Adrenal gland (tissue), 12 donors: Measurements from ENCODE around the gene NAALADL2. TPM values are rescaled to one million over a fixed set of nuclear protein-coding genes. Genes with fewer than 3 reads are reported as not detected.
"Not testable (repeated sequence)": the region's sequence is repeated elsewhere in the genome, so short reads cannot be mapped to it uniquely, and the experiment has no call there.

Experiments
- DNase-seq, 7 donors: peaks; one replicate each; pipeline ENCODE4 v3.0.0-alpha.2; 2019 to 2020
- H3K27ac ChIP-seq, 5 donors: fragments of 200-600 bp; sonication (generic) in 4 of 5; 1 replicate in 3 of 5; 2 replicates in 2 of 5; pipeline versions ENCODE4 v1.5.1 to v1.8.0; 2016 to 2020; ENCODE audit warnings: mild to moderate bottlenecking in 1 of 5
- H3K27me3 ChIP-seq: fragments of 200-600 bp; 2 replicates; pipeline ENCODE4 v1.8.0; 2021
- H3K36me3 ChIP-seq, 2 donors: fragments of 200-600 bp; replicated peaks in 1 of 2; 1 replicate in 1 of 2; 2 replicates in 1 of 2; pipeline versions ENCODE4 v1.5.1 to v1.8.0; 2018 to 2022
- H3K4me1 ChIP-seq, 2 donors: fragments of 200-600 bp; replicated peaks in 1 of 2; 1 replicate in 1 of 2; 2 replicates in 1 of 2; pipeline versions ENCODE4 v1.5.1 to v1.8.0; 2018 to 2021
- H3K4me3 ChIP-seq, 4 donors: fragments of 200-600 bp; sonication (generic) in 3 of 4; one replicate each; pipeline ENCODE4 v1.5.1; 2016 to 2018
- H3K9me3 ChIP-seq, 3 donors: fragments of 200-600 bp; sonication (generic) in 1 of 3; replicated peaks in 1 of 3; 1 replicate in 2 of 3; 2 replicates in 1 of 3; pipeline versions ENCODE4 v1.5.1 to v1.8.0; 2016 to 2021
- POLR2A ChIP-seq, 2 donors: fragments of 450-650 bp; IDR thresholded peaks; one replicate each; pipeline ENCODE4 v1.6.1; 2017; ENCODE audit warnings: antibody characterized with exemption in 2 of 2, mild to moderate bottlenecking in 2 of 2, moderate library complexity in 1 of 2
- WGBS, 4 donors: extraction: QIAGEN DNeasy Blood & Tissue Kit in 2 of 4; methylation state at CpG; one replicate each; pipeline versions ENCODE4 v1.1.5 to v1.1.7; 2013 to 2017; 5-methylcytosine and 5-hydroxymethylcytosine counted together
- intact Hi-C, 2 donors: fragments of 100-400 bp; cut with DNase I; formaldehyde crosslinking; loops; one replicate each; pipeline versions ENCODE4 v1.14.1 to v1.15.0; 2022 to 2023
- polyA plus RNA-seq, 3 donors: library from polyadenylated mRNA; stranded (reverse); fragments of 200-250 nt in 2 of 3; fragments of 350-450 nt in 1 of 3; fragmentation: Illumina TruSeq in 1 of 3; extraction: RNeasy Lipid Tissue Mini Kit (QIAGEN cat#74804) in 1 of 3; gene quantifications; one replicate each; pipeline ENCODE4 v1.2.3, GENCODE V29; 2013 to 2014
- total RNA-seq, 9 donors: library from RNA; depleted of rRNA in 4 of 9; stranded (reverse); fragments of >200 nt in 4 of 9; fragments of 120-200 nt in 1 of 9; fragmentation: NEBNext Ultra II Directional in 1 of 9; extraction: Animal tissue kit (Norgen Biotek cat#: 25700) in 1 of 9; gene quantifications; one replicate each; pipeline versions ENCODE4 v1.1.0 to v1.2.4, GENCODE V29; 2013 to 2023
- TF ChIP-seq, protein P1 (sequence below), 6 experiments: fragments of 450-650 bp in 4 of 6; fragments of 200-600 bp in 2 of 6; sonication (generic) in 1 of 6; IDR thresholded peaks; 1 replicate in 5 of 6; 2 replicates in 1 of 6; pipeline versions ENCODE4 v1.5.1 to v1.8.0; 2016 to 2021; ENCODE audit warnings: antibody characterized with exemption in 6 of 6, mild to moderate bottlenecking in 2 of 6, moderate library complexity in 1 of 6
- donor health status: healthy with polysubstance abuse.
- donor health status: Bipolar disorder and iron deficiency.
- donor health status: DM: yes; HTN: yes; CAD: no.
- donor health status: DM: no; HTN: no; CAD: no.
- donor health status: DM: no; HTN: no; CAD: no.
- donor health status: DM: yes; HTN: yes; CAD: no.

The NAALADL2 gene
- total and polyA plus RNA-seq, 12 donors, result 0.24 to 7.8 (median 4.8) TPM

- intact Hi-C loops, result no loop called here
- 74 to 96% (median 78%) methylated on average over 2 of the region's 2 CpGs for WGBS, 4 donors
Measured at GRCh38 chr3:175457301-175457700, 598.2 kb downstream of the NAALADL2 start.

GRCh38 chr3:175460849-175461399, 601.8 kb downstream of the NAALADL2 start:
- H3K36me3 ChIP-seq, H3K4me1 ChIP-seq, intact Hi-C loops, H3K27me3 ChIP-seq, DNase-seq, H3K4me3 ChIP-seq, H3K27ac ChIP-seq, H3K9me3 ChIP-seq: not testable (repeated sequence)
- WGBS, 4 donors, result 80 to 89% (median 86%) methylated on average over 4 of the region's 4 CpGs

More at GRCh38 chr3:175457301-175457700, 598.2 kb downstream of the NAALADL2 start:
- TF ChIP-seq, protein P1, sequence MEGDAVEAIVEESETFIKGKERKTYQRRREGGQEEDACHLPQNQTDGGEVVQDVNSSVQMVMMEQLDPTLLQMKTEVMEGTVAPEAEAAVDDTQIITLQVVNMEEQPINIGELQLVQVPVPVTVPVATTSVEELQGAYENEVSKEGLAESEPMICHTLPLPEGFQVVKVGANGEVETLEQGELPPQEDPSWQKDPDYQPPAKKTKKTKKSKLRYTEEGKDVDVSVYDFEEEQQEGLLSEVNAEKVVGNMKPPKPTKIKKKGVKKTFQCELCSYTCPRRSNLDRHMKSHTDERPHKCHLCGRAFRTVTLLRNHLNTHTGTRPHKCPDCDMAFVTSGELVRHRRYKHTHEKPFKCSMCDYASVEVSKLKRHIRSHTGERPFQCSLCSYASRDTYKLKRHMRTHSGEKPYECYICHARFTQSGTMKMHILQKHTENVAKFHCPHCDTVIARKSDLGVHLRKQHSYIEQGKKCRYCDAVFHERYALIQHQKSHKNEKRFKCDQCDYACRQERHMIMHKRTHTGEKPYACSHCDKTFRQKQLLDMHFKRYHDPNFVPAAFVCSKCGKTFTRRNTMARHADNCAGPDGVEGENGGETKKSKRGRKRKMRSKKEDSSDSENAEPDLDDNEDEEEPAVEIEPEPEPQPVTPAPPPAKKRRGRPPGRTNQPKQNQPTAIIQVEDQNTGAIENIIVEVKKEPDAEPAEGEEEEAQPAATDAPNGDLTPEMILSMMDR (IDR thresholded peaks at IDR 0.05), result no peak
- TF ChIP-seq POLR2A (IDR thresholded peaks at IDR 0.05), result no peak
- no peak overlapping the region for H3K27ac ChIP-seq
- H3K9me3 ChIP-seq, result no peaks in the 10 kb centered on the region
- no peak overlapping the region for H3K4me3 ChIP-seq
- no peaks in the 10 kb centered on the region for H3K27me3 ChIP-seq
- no peak for DNase-seq
- H3K36me3 ChIP-seq, result no peaks in the 10 kb centered on the region
- no peaks in the 10 kb centered on the region for H3K4me1 ChIP-seq

- H3K27ac ChIP-seq, result no peak overlapping the region
- intact Hi-C loops, result no loop called here
- WGBS, 4 donors, result 89 to 93% (median 91%) methylated on average over 3 of the region's 3 CpGs
- H3K4me1 ChIP-seq, result no peaks in the 10 kb centered on the region
- no peaks in the 10 kb centered on the region for H3K9me3 ChIP-seq
- TF ChIP-seq, protein P1 (IDR thresholded peaks at IDR 0.05), result no peak
- TF ChIP-seq POLR2A (IDR thresholded peaks at IDR 0.05), result no peak
- no peaks in the 10 kb centered on the region for H3K36me3 ChIP-seq
- H3K4me3 ChIP-seq, result no peak overlapping the region
- no peaks in the 10 kb centered on the region for H3K27me3 ChIP-seq
- DNase-seq, result no peak
Measured at GRCh38 chr3:175464362-175464761, 605.2 kb downstream of the NAALADL2 start.

DNA sequence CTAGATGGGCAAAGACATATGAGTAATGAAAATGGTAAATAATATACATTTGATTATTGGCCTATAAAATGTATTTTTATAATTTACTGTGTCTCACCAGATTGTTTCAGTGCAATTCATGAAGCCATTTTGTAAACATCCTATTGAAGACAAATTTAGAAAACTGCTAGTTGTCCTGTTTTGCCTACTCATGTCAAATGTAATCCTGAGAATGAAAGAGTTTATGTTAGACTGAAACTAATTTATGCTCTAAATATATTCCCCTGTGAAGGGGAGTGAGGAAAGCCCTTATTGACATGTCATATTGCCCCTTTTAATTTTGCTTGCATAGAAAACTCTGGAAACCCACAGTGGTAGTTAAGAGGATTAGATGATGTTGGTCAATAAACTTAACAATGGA, 610.0 kb downstream of the NAALADL2 start:
- Histone ChIP-seq H3K27me3 (no peaks in the 10 kb centered on the region), H3K36me3 (no peaks in the 10 kb centered on the region), H3K27ac (no peak overlapping the region), H3K4me1 (no peaks in the 10 kb centered on the region), H3K4me3 (no peak overlapping the region), H3K9me3 (no peaks in the 10 kb centered on the region)
- intact Hi-C loops, result no loop called here
- no peak for TF ChIP-seq POLR2A (IDR thresholded peaks at IDR 0.05)
- TF ChIP-seq, protein P1 (IDR thresholded peaks at IDR 0.05), result no peak
- no peak for DNase-seq

DNA sequence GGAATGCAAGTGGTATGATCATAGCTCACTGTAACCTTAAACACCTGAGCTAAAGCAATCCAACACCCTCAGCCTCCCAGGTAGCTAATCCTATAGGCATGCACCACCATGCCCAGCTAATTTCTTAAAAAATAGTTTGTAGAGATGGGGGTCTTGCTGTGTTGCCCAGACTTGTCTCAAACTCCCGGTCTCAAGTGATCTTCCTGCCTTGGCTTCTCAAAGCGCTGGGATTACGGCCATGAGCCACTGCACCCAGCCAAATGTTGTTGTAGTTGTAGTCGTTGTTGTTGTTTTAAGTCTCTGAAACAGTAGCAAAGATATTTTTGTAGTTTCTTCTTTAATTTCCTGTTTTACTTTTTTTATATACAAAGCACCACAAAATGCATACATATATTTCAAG, 616.6 kb downstream of the NAALADL2 start:
- intact Hi-C loops, result no loop called here
- WGBS, 4 donors, result 83 to 93% (median 89%) methylated on average over 4 of the region's 4 CpGs
- no peak for DNase-seq
- no peaks in the 10 kb centered on the region for H3K27me3 ChIP-seq
- TF ChIP-seq POLR2A (IDR thresholded peaks at IDR 0.05), result no peak
- TF ChIP-seq, protein P1 (IDR thresholded peaks at IDR 0.05), result no peak
- no peak overlapping the region for H3K4me3 ChIP-seq
- H3K4me1 ChIP-seq, result no peaks in the 10 kb centered on the region
- no peak overlapping the region for H3K27ac ChIP-seq
- no peaks in the 10 kb centered on the region for H3K36me3 ChIP-seq
- no peaks in the 10 kb centered on the region for H3K9me3 ChIP-seq
